PC-3 (cell line): ENCODE data around the gene PIAS3. TPM values are rescaled to one million over a fixed set of nuclear protein-coding genes. Genes with fewer than 3 reads are reported as not detected.

Experiments
- ATAC-seq: fragments of 200-7000 bp; cut with Tn5 transposase; 2 replicates; pipeline ENCODE4 v1.9.1; 2020; ENCODE audit warnings: mild to moderate bottlenecking, moderate library complexity
- BruUV-seq: library from RNA; stranded (reverse); fragments of 400-500 nt; replicated peaks from 2 replicates; lab custom pipeline; 2021; lab: Mats Ljungman, UMichigan
- CTCF ChIA-PET: fragments of 300-600 bp; sonication (Branson Sonifier 250); formaldehyde crosslinking; loops from one replicate; lab custom pipeline; 2022; ENCODE audit warnings: antibody characterized with exemption; lab: Charles Lee
- POLR2A ChIA-PET: fragments of 300-600 bp; sonication (Branson Sonifier 250); formaldehyde crosslinking; loops from one replicate; lab custom pipeline; 2022; ENCODE audit warnings: antibody characterized with exemption; ENCODE audit not compliant: unreplicated experiment; lab: Charles Lee
- DNase-seq: peaks from one replicate; pipeline ENCODE4 v3.0.0-alpha.2; 2015
- H2AFZ ChIP-seq: fragments of 300-600 bp; sonication (generic); 2 replicates; pipeline ENCODE4 v1.6.0; 2016; ENCODE audit warnings: antibody characterized with exemption, low read length
- H3F3A ChIP-seq: fragments of 300-600 bp; sonication (generic); one replicate; pipeline ENCODE4 v1.6.0; 2017; ENCODE audit warnings: antibody characterized with exemption, low read length, control low read depth, mild to moderate bottlenecking; ENCODE audit not compliant: unreplicated experiment
- H3K27ac ChIP-seq: fragments of 300-600 bp; sonication (generic); 2 replicates; pipeline ENCODE4 v1.5.1; 2016; ENCODE audit warnings: mild to moderate bottlenecking, low read length
- H3K27me3 ChIP-seq: fragments of 300-600 bp; sonication (generic); 2 replicates; pipeline ENCODE4 v1.6.1; 2016; ENCODE audit warnings: low read length, mixed read lengths
- H3K36me3 ChIP-seq: fragments of 300-600 bp; sonication (generic); 2 replicates; pipeline ENCODE4 v1.6.1; 2016; ENCODE audit warnings: low read depth, mixed run types, low read length, mixed read lengths
- H3K4me1 ChIP-seq: fragments of 300-600 bp; sonication (generic); 2 replicates; pipeline ENCODE4 v1.5.1; 2016; ENCODE audit warnings: low read length; ENCODE audit not compliant: insufficient read depth
- H3K4me2 ChIP-seq: fragments of 300-600 bp; sonication (generic); 2 replicates; pipeline ENCODE4 v1.6.0; 2016; ENCODE audit warnings: low read length
- H3K4me3 ChIP-seq: fragments of 300-600 bp; sonication (generic); 2 replicates; pipeline ENCODE4 v1.5.1; 2016; ENCODE audit warnings: mild to moderate bottlenecking, low read length, mixed read lengths
- H3K79me2 ChIP-seq: fragments of 300-600 bp; sonication (generic); 2 replicates; pipeline ENCODE4 v1.6.1; 2017; ENCODE audit warnings: low read length, mixed read lengths
- H3K9ac ChIP-seq: fragments of 300-600 bp; sonication (generic); 2 replicates; pipeline ENCODE4 v1.6.0; 2016; ENCODE audit warnings: mild to moderate bottlenecking, low read length
- H3K9me2 ChIP-seq: fragments of 300-600 bp; sonication (generic); replicated peaks from 2 replicates; pipeline ENCODE4 v1.6.1; 2016; ENCODE audit warnings: mixed run types, low read length, mixed read lengths
- H3K9me3 ChIP-seq: fragments of 300-600 bp; sonication (generic); 2 replicates; pipeline ENCODE4 v1.6.1; 2016; ENCODE audit warnings: low read length, mixed read lengths
- H4K20me1 ChIP-seq: fragments of 300-600 bp; sonication (generic); 2 replicates; pipeline ENCODE4 v1.6.1; 2016; ENCODE audit warnings: low read length, mixed read lengths
- CTCF ChIP-seq: fragments of 300-600 bp; sonication (generic); conservative IDR thresholded peaks from 2 replicates; pipeline ENCODE4 v1.5.1; 2017; ENCODE audit warnings: antibody characterized with exemption, low read depth, mild to moderate bottlenecking, low read length
- EZH2 ChIP-seq: fragments of 300-600 bp; sonication (generic); IDR thresholded peaks from one replicate; pipeline ENCODE4 v1.6.1; 2017; ENCODE audit warnings: antibody characterized with exemption, mild to moderate bottlenecking, low read length; ENCODE audit not compliant: unreplicated experiment
- EZH2phosphoT487 ChIP-seq: fragments of 300-600 bp; sonication (generic); IDR thresholded peaks from 2 replicates; pipeline ENCODE4 v1.6.1; 2018; ENCODE audit warnings: mild to moderate bottlenecking, antibody characterized with exemption, low read length, borderline replicate concordance
- intact Hi-C: fragments of 100-400 bp; cut with micrococcal nuclease; formaldehyde crosslinking; loops from 2 replicates; pipeline ENCODE4 v1.9.0; 2023
- total RNA-seq: library from RNA; depleted of rRNA; stranded (reverse); fragments of >200 nt; gene quantifications from 2 replicates; pipeline ENCODE4 v1.2.3, GENCODE V29; 2014

The PIAS3 gene
- total RNA-seq, 1 experiment from 2014 or later: 25.2 TPM

- peak overlapping the region; percentile 79 for H3K4me3 ChIP-seq
- H2AFZ ChIP-seq: peak overlapping the region; percentile 93
- TF ChIP-seq CTCF (no peak), EZH2phosphoT487 (no peak), EZH2 (no peak)
- no peaks in the 10 kb centered on the region for H3K9me3 ChIP-seq
- H3K27ac ChIP-seq: no peak overlapping the region
- no peaks in the 10 kb centered on the region for H4K20me1 ChIP-seq
- H3K27me3 ChIP-seq: no peaks in the 10 kb centered on the region
- H3K79me2 ChIP-seq: peaks cover 15% of the 10 kb centered on the region
- H3K9me2 ChIP-seq: no peaks in the 10 kb centered on the region
- H3K36me3 ChIP-seq: peaks cover 28% of the 10 kb centered on the region; the same call in 1 of the 2 replicates
- H3K4me1 ChIP-seq: peaks cover 11% of the 10 kb centered on the region
- intact Hi-C loops: loop anchor here (2.0 kb wide), 3 partner anchors 60 to 98 kb away; partner anchors contain the start of genes PEX11B and RBM8A
- no TSS peak for BruUV-seq
- no peaks in the 10 kb centered on the region for H3F3A ChIP-seq
- DNase-seq: peak; percentile 47
- peak overlapping the region; percentile 84 for H3K4me2 ChIP-seq
- CTCF ChIA-PET: interaction anchor here (0.6 to 1.9 kb wide), 6 partner anchors 9 to 174 kb away, joined by 3 to 35 read pairs (median 7); partner anchors contain the start of genes ANKRD34A, NUDT17 and POLR3GL
- POLR2A ChIA-PET: interaction anchor here (0.6 to 1.8 kb wide), 8 partner anchors 12 to 578 kb away, joined by 3 to 9 read pairs (median 4); partner anchors contain the start of genes LIX1L and RBM8A
- ATAC-seq: peak; percentile 18
- H3K9ac ChIP-seq: peak overlapping the region; percentile 37
These were observed 512 bp downstream of the PIAS3 start for GRCh38 chr1:145858238-145858900.

GRCh38 chr1:145857170-145857569 is 1.7 kb downstream of the PIAS3 start:
- H3K27me3 ChIP-seq: no peaks in the 10 kb centered on the region
- no peak overlapping the region for H3K4me3 ChIP-seq
- peaks cover 11% of the 10 kb centered on the region for H3K4me1 ChIP-seq
- intact Hi-C loops: no loop called here
- peaks cover 15% of the 10 kb centered on the region for H3K79me2 ChIP-seq
- H2AFZ ChIP-seq: no peak overlapping the region
- no TSS peak for BruUV-seq
- no peaks in the 10 kb centered on the region for H3K9me2 ChIP-seq
- DNase-seq (no peak), ATAC-seq (no peak)
- H3K27ac ChIP-seq: no peak overlapping the region
- ChIA-PET CTCF (no interaction called here), POLR2A (no interaction called here)
- no peak for TF ChIP-seq EZH2phosphoT487
- no peak for TF ChIP-seq EZH2
- no peak for TF ChIP-seq CTCF
- no peak overlapping the region for H3K4me2 ChIP-seq
- no peak overlapping the region for H3K9ac ChIP-seq
- H3K36me3 ChIP-seq: peaks cover 34% of the 10 kb centered on the region; the same call in 1 of the 2 replicates
- no peaks in the 10 kb centered on the region for H3F3A ChIP-seq
- H4K20me1 ChIP-seq: no peaks in the 10 kb centered on the region
- no peaks in the 10 kb centered on the region for H3K9me3 ChIP-seq

GRCh38 chr1:145855426-145855948 is 3.4 kb downstream of the PIAS3 start:
- TF ChIP-seq EZH2 (no peak), EZH2phosphoT487 (no peak)
- no peaks in the 10 kb centered on the region for H3K9me3 ChIP-seq
- CTCF ChIA-PET: no interaction called here

More at GRCh38 chr1:145855426-145855948, 3.4 kb downstream of the PIAS3 start:
- peaks cover 41% of the 10 kb centered on the region for H3K36me3 ChIP-seq
- no peaks in the 10 kb centered on the region for H3K9me2 ChIP-seq
- BruUV-seq: no TSS peak
- POLR2A ChIA-PET: no interaction called here
- H3K79me2 ChIP-seq: peaks cover 15% of the 10 kb centered on the region
- intact Hi-C loops: no loop called here
- peaks cover 11% of the 10 kb centered on the region for H3K4me1 ChIP-seq
- ATAC-seq (no peak), DNase-seq (no peak)
- H3K9ac ChIP-seq: no peak overlapping the region
- no peak overlapping the region for H2AFZ ChIP-seq
- no peaks in the 10 kb centered on the region for H4K20me1 ChIP-seq
- H3F3A ChIP-seq: no peaks in the 10 kb centered on the region
- H3K27ac ChIP-seq: no peak overlapping the region
- H3K27me3 ChIP-seq: no peaks in the 10 kb centered on the region
- H3K4me2 ChIP-seq: no peak overlapping the region
- no peak overlapping the region for H3K4me3 ChIP-seq
